GM18519 (cell line): ENCODE measurements around the gene COTL1.

Experiments
- ATAC-seq: cut with Tn5 transposase; IDR thresholded peaks from one replicate; pipeline ENCODE4 v1.9.1; 2021; ENCODE audit warnings: mild to moderate bottlenecking, moderate library complexity; ENCODE audit not compliant: unreplicated experiment, low FRiP score

COTL1 gene

DNA sequence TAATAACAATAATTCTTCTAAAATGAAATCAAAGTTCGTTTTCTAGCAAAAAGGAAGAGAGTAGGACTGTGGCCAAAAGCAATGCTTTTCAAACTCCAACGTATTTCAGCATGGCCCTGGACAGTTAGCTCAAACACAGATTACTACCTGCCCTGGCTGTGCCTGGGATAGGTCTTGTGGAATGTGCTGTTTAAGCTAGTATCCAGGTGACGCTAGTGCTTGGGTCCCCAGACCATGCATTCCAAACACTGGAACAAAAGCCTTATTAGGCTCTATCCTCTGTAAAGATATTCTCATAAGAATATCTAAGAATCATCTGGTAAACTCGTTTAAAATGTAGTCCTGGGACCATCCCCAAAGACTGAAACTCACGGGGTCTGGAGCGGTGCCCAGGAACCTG, 60.8 kb downstream of the COTL1 start:
- ATAC-seq: no peak

DNA sequence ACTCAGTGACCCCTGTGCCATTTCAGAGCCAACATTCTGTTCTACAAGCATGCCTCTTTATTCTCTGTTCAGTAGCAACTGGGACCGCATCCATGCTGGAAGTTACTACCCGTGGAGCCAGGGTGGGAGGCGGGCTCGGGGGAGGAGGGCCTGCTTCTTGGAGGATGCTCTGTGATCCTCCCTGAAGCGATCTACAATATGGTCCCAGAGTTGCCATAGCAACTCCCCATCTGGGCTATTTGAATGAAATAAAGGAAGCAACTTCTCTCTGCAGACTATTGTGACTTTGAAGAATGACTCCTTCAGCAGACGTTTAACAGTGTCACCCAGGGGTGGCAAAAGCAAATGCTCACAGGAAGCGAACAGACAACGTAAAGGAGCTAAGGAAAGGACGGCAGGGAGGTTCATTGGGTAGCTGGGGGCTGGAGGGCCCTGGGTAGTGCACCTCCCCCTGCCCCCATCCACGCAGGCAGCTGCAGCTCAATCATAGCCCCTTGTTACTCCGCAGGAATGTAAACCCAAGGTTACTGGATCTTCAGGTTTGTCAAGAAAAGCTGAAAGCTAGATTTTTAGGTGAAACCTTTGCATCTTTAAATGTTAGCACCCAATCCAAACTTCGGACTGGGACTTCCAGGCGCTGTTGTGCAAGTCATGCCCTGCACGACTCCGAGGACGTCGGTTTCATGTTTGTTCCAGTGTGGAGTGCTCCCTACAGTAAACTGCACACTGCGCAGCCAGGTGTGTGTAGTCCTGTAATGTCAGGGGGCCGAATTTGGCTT, 62.3 kb downstream of the COTL1 start:
- ATAC-seq: no peak

- ATAC-seq: no peak
Measured at GRCh38 chr16:84554627-84555328, 63.1 kb downstream of the COTL1 start.

DNA sequence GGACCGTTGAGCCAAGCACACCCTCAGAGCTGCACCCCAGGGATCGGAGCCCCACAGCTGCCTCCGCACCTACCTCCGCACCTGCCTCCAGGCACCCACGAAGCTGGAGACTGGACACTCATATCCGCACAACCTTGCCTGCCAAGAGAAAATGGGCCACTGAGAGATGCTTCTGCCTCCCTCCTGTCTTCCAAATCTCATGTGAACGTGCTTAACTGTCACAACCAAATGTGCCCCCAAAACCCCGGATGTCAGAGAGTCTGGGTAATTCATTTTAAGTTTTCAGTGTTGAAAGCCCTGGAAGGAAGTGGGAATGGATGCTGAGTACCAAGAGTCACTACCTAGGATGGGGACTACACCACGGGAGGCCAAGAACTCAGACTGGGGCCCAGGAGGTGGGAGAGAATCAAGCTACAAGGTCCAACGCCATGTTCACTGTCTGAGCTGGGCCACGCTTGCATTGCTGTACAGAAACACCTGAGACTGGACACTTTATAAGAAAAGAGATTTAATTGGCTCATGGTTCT, 63.9 kb downstream of the COTL1 start:
- ATAC-seq: no peak

DNA sequence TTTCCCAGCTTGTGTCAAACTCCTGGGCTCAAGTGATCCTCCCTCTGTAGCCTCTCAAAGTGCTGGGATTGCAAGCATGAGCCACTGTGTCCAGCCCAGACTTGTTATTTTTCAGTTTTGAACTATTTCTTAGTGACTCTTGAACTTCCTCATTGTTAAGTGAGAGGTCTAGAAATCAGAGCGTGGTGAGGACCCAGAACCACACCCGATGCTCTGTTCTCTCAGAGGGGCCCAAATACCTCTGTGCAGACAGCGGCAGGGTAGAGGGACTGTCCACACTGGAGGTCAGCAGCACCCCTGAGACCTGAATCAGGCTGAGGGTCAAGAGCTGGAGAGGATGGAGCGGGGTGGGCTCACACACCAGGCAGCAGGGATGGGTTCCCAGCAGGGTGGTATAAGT, 65.7 kb downstream of the COTL1 start:
- no peak for ATAC-seq

DNA sequence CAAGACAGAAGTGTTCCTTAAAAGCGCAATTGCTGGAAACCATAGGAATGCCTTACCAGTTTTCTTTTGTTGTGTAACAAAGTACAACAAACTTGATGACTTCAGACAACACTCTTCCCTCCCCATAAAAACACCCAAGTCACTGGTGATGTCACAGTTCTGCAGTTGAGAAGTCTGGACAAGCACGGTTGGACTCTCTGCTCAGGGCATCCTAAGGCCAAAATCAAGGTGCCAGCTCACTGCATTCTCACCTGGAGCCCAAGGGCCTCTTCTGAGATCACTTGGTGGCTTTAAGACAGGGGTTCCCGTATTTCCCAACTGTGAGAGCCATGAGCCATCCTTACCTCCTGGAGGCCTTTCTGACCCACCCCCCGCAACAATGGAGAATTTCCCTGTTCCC, 67.8 kb downstream of the COTL1 start:
- ATAC-seq: no peak

DNA sequence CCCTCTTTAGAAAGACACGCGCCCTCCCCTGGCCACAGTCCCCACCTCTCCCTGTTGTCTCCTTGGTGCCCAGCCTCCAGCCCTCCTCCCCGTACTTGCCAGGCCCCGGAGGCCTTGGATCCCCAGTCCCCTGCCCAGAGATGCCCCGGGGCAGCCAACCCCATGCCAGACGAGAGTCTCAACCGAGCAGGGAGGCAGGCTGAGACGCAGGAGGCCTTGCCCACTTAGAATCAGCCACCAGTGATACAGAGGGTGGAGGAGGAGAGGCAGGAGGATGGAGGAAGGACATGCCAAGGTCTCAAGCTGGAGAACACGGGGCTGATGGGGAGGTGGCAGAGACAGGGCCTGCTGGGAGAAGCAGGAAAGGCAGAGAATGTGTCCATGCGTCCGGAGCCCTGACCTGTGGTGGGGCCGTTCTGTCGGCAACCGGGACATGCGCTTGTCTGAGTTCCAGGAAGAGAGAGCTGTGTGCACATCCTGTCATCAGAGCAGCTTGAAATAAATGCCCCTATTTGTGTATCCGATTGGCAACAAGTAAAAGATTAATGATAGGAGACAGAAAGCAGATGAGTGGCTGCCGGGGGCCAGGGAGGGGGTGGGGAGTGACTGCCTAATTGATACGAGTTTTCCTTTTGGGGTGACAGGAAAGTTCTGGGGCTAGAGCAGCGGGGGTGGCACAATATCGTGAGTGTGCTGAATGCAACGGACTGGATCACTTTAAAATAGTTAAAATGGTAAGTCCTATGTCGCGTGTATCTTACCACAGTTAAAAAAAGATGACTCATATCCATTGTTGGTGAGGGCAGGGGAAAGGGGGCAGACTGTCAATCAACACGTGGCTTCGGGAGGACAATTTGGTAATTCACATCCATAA, 68.7 kb downstream of the COTL1 start:
- no peak for ATAC-seq

DNA sequence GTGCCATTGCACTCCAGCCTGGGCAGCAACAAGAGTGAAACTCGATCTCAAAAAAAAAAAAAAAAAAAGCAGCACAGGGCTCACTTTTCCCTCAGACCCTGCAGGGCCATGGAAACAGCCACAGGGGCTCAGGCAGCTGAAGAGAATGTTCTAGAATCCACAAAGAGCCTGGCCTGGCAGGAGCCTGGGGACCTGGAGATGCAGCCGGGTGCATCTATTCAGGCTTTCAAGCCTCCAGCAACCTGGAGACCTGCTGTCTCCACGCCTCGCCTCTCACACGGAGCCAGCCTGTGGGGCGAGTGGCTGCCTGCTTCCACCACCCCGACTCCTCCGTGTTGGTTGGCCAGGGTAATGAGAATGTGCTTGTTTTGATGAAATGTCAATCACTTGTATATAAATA, 69.4 kb downstream of the COTL1 start:
- ATAC-seq: no peak

- no peak for ATAC-seq
Measured at GRCh38 chr16:84547546-84548061, 70.3 kb downstream of the COTL1 start.

DNA sequence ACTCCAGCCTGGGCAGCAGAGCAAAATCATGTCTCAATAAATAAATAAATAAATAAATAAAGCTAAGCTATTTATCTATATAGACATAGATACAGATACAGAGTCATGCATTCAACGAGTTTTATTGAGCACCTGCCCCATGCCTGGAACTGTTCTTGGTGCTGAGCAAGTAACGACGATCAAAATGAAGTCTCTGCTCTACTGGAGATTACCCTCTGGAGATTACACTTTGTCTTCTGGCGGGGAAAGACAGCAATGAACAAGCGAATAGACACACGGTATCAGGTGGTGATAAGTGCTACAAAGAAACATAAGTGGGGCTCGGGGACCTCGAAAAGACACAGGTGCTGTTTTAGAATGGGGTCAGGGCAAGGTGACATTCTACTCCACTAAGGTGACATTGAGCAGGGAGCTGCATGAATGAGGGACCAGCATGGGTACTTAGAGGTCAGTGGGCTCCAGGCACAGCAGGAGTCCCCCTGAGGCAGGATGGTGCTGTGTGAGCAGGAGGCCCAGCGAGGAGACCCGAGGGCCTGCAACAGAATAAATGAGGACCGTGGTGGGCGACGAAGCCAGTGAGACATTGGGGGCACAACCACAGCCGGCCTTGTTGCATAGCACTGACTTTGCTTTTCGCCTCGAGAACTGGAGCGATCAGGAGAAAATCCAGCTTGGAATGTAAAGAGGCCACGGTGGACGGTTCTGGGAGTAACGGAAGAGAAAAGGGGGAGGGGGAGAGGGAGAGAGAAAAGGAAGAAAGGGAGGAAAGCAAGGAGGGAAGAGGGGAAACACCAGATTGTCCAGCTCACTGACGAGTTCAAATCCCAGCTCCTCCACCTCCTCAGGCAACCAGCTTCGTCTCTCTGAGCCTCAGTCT, 71.0 kb downstream of the COTL1 start:
- no peak for ATAC-seq

- no peak for ATAC-seq
Measured at GRCh38 chr16:84545114-84545737, 72.7 kb downstream of the COTL1 start.

DNA sequence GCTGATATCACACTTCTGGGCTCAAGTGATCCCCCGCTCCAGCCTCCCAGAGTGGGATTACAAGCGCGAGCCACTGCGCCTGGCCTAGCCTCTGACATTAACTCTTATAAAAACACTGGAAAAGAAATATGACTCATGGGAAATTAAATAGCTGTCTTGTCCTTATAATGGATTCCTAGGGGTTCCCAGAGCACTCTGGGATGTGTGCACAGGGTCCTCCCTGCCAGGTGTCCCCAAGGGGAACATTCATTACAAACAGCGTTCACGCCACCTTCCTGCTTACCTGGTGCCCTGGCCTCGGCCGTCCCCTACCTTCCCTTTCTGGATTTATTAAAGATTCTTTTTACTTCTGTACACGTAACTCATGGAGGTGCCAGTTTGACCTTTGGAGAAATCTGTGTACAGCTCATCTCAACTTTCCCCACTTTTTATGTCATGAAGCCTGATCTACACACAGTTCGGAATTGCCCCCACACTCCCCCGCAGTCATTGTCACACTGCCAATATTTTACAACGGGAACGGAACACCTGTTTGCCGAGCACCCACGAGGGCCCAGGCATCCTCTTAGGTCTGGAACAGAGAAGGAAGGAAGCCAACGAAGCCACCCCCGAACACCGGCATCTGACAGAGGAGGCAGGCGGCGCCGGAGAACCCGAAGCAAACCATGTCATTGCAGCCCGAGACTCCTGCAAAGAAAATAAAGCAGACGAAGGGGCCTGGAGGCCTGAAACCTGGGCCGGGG, 73.7 kb downstream of the COTL1 start:
- ATAC-seq: no peak

- no peak for ATAC-seq
Measured at GRCh38 chr16:84543253-84543652, 74.6 kb downstream of the COTL1 start.

DNA sequence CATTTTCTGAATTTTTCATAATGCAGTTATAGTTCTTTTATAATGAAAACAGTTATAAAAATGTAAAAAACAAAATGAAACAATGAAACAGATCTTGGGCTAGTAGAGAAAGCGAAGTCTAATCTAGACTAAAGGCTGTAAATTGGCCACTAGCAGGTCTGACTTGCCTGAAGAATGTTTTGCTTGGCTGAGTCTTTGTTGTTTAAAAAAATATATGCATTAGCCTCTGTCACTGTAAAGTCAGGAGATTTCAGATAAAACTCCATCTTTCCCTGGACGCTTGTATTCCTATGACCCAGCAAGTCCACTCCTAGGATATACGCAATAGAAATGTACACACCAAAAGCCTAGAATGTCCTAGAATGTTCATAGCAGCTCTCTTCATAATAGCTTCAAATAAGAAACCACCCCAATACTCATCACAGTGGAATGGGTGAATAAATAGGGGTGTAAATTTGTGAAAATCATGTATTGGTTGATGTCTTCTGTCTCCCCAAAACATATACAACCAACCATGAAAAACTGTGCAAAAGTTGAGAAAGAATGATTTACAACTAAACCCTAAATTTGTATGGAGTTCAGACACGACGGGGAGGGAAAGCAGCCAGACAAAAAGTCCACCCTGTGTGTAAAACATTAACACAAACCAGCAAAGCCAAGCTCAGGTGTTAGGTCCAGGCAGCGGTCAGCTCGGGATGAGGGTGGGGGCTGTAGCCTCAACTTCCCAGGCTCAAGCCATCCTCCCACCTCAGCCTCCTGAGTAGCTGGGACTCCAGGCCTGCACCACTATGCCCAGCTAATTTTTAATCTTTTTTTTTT, 75.7 kb downstream of the COTL1 start:
- no peak for ATAC-seq

DNA sequence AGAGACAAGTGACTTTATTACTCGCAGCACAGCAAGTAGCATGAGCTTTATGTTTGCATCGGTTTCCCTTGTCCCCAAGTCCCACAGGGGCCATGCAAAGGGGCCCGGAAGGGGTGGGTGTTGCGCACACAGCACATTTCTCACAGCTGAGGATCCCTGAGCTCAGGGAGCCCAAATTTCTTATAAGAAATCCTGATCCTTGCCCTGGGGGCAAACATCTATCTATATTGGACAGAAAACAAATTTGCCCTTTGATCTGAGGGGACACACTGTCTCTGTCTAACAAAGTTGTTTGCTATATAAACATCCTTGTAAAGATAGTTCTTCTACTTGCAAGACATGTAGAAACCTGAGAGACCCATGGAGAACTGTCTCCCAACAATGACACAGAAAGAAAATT, 77.7 kb downstream of the COTL1 start:
- no peak for ATAC-seq

- no peak for ATAC-seq
Measured at GRCh38 chr16:84538222-84538840, 79.5 kb downstream of the COTL1 start.

DNA sequence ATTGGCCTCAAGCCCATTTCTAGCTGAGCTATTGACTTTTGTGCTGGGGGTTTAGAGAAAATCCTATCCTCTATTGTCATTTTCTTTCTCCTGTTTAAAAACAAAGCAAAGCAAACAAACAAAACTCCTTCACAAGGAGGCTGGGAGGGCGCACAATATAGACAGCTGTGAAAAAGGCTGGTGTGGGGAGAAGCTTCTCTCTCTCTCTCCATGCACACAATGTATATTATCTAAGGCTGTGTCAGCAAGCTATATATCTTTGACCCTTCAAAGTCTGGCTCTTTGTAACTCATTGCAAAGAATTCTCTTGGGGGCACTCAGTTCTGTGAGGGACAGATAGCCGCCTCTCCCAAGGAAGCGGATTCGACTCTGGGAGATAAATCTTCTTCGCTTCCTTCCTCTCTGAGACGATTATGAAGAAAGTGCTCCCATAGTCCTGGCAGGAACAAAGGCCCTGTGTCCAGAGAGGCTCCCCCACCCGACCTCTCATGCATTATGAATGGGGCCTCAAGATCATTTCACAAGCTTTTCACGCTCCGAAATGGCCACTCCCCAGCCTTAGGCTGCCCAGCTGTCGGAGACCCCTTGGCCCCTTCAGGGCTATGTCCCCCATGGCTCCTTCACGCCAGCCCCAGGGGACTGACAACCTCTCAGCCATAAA, 80.3 kb downstream of the COTL1 start:
- no peak for ATAC-seq
